ENCODE measurements around the gene MEAK7.

The MEAK7 gene

GRCh38 chr16:84500531-84500930 lies 3.9 kb downstream of the MEAK7 start:
- FAIRE-seq (no peak), DNase-seq (ENCODE audit: insufficient read length, low spot score) (no peak)
- no peak for TF ChIP-seq POLR2A (IDR thresholded peaks at IDR 0.05; ENCODE audit: low read depth, low read length)

GRCh38 chr16:84499638-84500037 lies 4.8 kb downstream of the MEAK7 start:
- no peak for TF ChIP-seq POLR2A (IDR thresholded peaks at IDR 0.05; ENCODE audit: low read depth, low read length)
- DNase-seq (ENCODE audit: insufficient read length, low spot score) (no peak), FAIRE-seq (no peak)

GRCh38 chr16:84498859-84499620 lies 5.4 kb downstream of the MEAK7 start:
- FAIRE-seq (no peak), DNase-seq (ENCODE audit: insufficient read length, low spot score) (no peak)
- TF ChIP-seq POLR2A (IDR thresholded peaks at IDR 0.05; ENCODE audit: low read depth, low read length), result no peak

- no peak for DNase-seq (ENCODE audit: insufficient read length, low spot score)
- TF ChIP-seq POLR2A (IDR thresholded peaks at IDR 0.05; ENCODE audit: low read depth, low read length), result no peak
- no peak for FAIRE-seq
Measured at GRCh38 chr16:84498223-84498610, 6.2 kb downstream of the MEAK7 start.

- DNase-seq (ENCODE audit: insufficient read length, low spot score) (no peak), FAIRE-seq (no peak)
- no peak for TF ChIP-seq POLR2A (IDR thresholded peaks at IDR 0.05; ENCODE audit: low read depth, low read length)
Measured at GRCh38 chr16:84497418-84498222, 6.8 kb downstream of the MEAK7 start.

GRCh38 chr16:84496991-84497390 lies 7.5 kb downstream of the MEAK7 start:
- FAIRE-seq, result no peak
- TF ChIP-seq POLR2A (IDR thresholded peaks at IDR 0.05; ENCODE audit: low read depth, low read length), result no peak
- no peak for DNase-seq (ENCODE audit: insufficient read length, low spot score)

GRCh38 chr16:84495506-84495905 lies 9.0 kb downstream of the MEAK7 start:
- FAIRE-seq, result no peak
- TF ChIP-seq POLR2A (IDR thresholded peaks at IDR 0.05; ENCODE audit: low read depth, low read length), result no peak

GRCh38 chr16:84489131-84489530 lies 15.3 kb downstream of the MEAK7 start:
- FAIRE-seq (no peak), DNase-seq (ENCODE audit: insufficient read length, low spot score) (no peak)
- TF ChIP-seq POLR2A (IDR thresholded peaks at IDR 0.05; ENCODE audit: low read depth, low read length), result no peak

More at GRCh38 chr16:84495506-84495905, 9.0 kb downstream of the MEAK7 start:
- no peak for DNase-seq (ENCODE audit: insufficient read length, low spot score)

- no peak for TF ChIP-seq POLR2A (IDR thresholded peaks at IDR 0.05; ENCODE audit: low read depth, low read length)
- DNase-seq (ENCODE audit: insufficient read length, low spot score) (no peak), FAIRE-seq (no peak)
Measured at GRCh38 chr16:84487358-84487757, 17.1 kb downstream of the MEAK7 start.

- no peak for DNase-seq (ENCODE audit: insufficient read length, low spot score)
- TF ChIP-seq POLR2A (IDR thresholded peaks at IDR 0.05; ENCODE audit: low read depth, low read length), result no peak
- no peak for FAIRE-seq
Measured at GRCh38 chr16:84486551-84487235, 17.8 kb downstream of the MEAK7 start.

- DNase-seq (ENCODE audit: insufficient read length, low spot score), result no peak
- FAIRE-seq, result no peak
- TF ChIP-seq POLR2A (IDR thresholded peaks at IDR 0.05; ENCODE audit: low read depth, low read length), result no peak
Measured at GRCh38 chr16:84486126-84486525, 18.3 kb downstream of the MEAK7 start.

- no peak for DNase-seq (ENCODE audit: insufficient read length, low spot score)
- no peak for FAIRE-seq
- no peak for TF ChIP-seq POLR2A (IDR thresholded peaks at IDR 0.05; ENCODE audit: low read depth, low read length)
Measured at GRCh38 chr16:84485255-84486010, 19.0 kb downstream of the MEAK7 start.

GRCh38 chr16:84484579-84485254 lies 19.7 kb downstream of the MEAK7 start:
- DNase-seq (ENCODE audit: insufficient read length, low spot score), result no peak
- TF ChIP-seq POLR2A (IDR thresholded peaks at IDR 0.05; ENCODE audit: low read depth, low read length), result no peak
- FAIRE-seq, result no peak

All from H54 (cell line).